Panc1 (cell line): Measurements from ENCODE around the gene KRT7. TPM values are rescaled to one million over a fixed set of nuclear protein-coding genes. Genes with fewer than 3 reads are reported as not detected.

ENCODE experiments used
- ATAC-seq: fragments of 200-7000 bp; cut with Tn5 transposase; 2 replicates; pipeline ENCODE4 v1.9.1; 2020; ENCODE audit warnings: mild to moderate bottlenecking, moderate library complexity
- BruUV-seq: library from RNA; stranded (reverse); fragments of 400-500 nt; replicated peaks from 2 replicates; lab custom pipeline; 2021; lab: Mats Ljungman, UMichigan
- CTCF ChIA-PET: fragments of 300-600 bp; sonication (Branson Sonifier 250); formaldehyde crosslinking; loops from one replicate; lab custom pipeline; 2022; ENCODE audit warnings: antibody characterized with exemption; lab: Charles Lee
- POLR2A ChIA-PET: fragments of 300-600 bp; sonication (Branson Sonifier 250); formaldehyde crosslinking; loops from one replicate; lab custom pipeline; 2022; ENCODE audit warnings: antibody characterized with exemption; lab: Charles Lee
- DNase-seq: peaks from one replicate; pipeline ENCODE4 v3.0.0-alpha.2; 2010; ENCODE audit warnings: low read depth, low spot score
- H3K27ac ChIP-seq: 2 replicates; pipeline ENCODE4 v1.5.1; 2011; ENCODE audit warnings: mild to moderate bottlenecking, low read length, inconsistent platforms
- H3K27me3 ChIP-seq: fragments of 200-500 bp; sonication (Bioruptor generic); 2 replicates; pipeline ENCODE4 v1.6.0; 2014; ENCODE audit warnings: low read length, inconsistent platforms; ENCODE audit not compliant: control insufficient read depth, insufficient read depth
- H3K36me3 ChIP-seq: fragments of 200-500 bp; sonication (Bioruptor generic); 2 replicates; pipeline ENCODE4 v1.5.1; 2014; ENCODE audit warnings: inconsistent platforms, mild to moderate bottlenecking, low read length, moderate library complexity; ENCODE audit not compliant: control insufficient read depth, insufficient read depth
- H3K4me1 ChIP-seq: 2 replicates; pipeline ENCODE4 v1.5.1; 2011; ENCODE audit warnings: inconsistent platforms, mild to moderate bottlenecking, low read length, moderate library complexity; ENCODE audit not compliant: control insufficient read depth, insufficient read depth
- H3K4me3 ChIP-seq, 2 experiments: 2 replicates each; pipeline ENCODE4 v1.5.1; 2011 to 2012; ENCODE audit warnings: low read depth in 2 of 2, low read length in 2 of 2, mild to moderate bottlenecking in 2 of 2, inconsistent platforms in 1 of 2, moderate library complexity in 1 of 2
- H3K9me3 ChIP-seq: fragments of 200-500 bp; sonication (Bioruptor generic); 2 replicates; pipeline ENCODE4 v1.5.1; 2014; ENCODE audit warnings: low read depth, mild to moderate bottlenecking, inconsistent platforms, low read length, moderate library complexity; ENCODE audit not compliant: control insufficient read depth, insufficient read depth
- CTCF ChIP-seq: fragments of 450-650 bp; IDR thresholded peaks from 2 replicates; pipeline ENCODE4 v1.5.1; 2017; ENCODE audit warnings: mild to moderate bottlenecking
- POLR2AphosphoS5 ChIP-seq: IDR thresholded peaks from 2 replicates; pipeline ENCODE4 v1.6.1; 2012; ENCODE audit warnings: mild to moderate bottlenecking, low read depth, low read length, moderate library complexity
- REST ChIP-seq, 2 experiments: IDR thresholded peaks; 2 replicates each; pipeline ENCODE4 v1.6.1; 2011 to 2012; ENCODE audit warnings: low read depth in 2 of 2, control low read depth in 1 of 2, low read length in 1 of 2, mild to moderate bottlenecking in 1 of 2, moderate library complexity in 1 of 2; ENCODE audit not compliant: insufficient read depth in 1 of 2
- SIN3A ChIP-seq: IDR thresholded peaks from 2 replicates; pipeline ENCODE4 v1.6.1; 2012; ENCODE audit warnings: low read depth, mild to moderate bottlenecking, low read length, moderate library complexity, borderline replicate concordance; ENCODE audit not compliant: insufficient read depth
- TCF7L2 ChIP-seq: IDR thresholded peaks from 2 replicates; pipeline ENCODE4 v1.6.1; 2011; ENCODE audit warnings: mild to moderate bottlenecking, low read depth, low read length, inconsistent platforms
- in situ Hi-C: cut with HindIII; loops from 2 replicates; pipeline ENCODE4 v1.10.0; 2016; ENCODE audit warnings: low sequenced_read_pairs, low pct_unique_long_range_greater_than_20kb
- intact Hi-C: fragments of 100-400 bp; cut with micrococcal nuclease; formaldehyde crosslinking; loops from one replicate; pipeline ENCODE4 v1.10.0; 2022; ENCODE audit not compliant: unreplicated experiment
- total RNA-seq: library from RNA; stranded (reverse); gene quantifications from one replicate; pipeline ENCODE4 v1.2.1, GENCODE V29; 2021; ENCODE audit not compliant: unreplicated experiment

The KRT7 gene
- total RNA-seq, 1 experiment from 2014 or later = 16.8 TPM

DNA sequence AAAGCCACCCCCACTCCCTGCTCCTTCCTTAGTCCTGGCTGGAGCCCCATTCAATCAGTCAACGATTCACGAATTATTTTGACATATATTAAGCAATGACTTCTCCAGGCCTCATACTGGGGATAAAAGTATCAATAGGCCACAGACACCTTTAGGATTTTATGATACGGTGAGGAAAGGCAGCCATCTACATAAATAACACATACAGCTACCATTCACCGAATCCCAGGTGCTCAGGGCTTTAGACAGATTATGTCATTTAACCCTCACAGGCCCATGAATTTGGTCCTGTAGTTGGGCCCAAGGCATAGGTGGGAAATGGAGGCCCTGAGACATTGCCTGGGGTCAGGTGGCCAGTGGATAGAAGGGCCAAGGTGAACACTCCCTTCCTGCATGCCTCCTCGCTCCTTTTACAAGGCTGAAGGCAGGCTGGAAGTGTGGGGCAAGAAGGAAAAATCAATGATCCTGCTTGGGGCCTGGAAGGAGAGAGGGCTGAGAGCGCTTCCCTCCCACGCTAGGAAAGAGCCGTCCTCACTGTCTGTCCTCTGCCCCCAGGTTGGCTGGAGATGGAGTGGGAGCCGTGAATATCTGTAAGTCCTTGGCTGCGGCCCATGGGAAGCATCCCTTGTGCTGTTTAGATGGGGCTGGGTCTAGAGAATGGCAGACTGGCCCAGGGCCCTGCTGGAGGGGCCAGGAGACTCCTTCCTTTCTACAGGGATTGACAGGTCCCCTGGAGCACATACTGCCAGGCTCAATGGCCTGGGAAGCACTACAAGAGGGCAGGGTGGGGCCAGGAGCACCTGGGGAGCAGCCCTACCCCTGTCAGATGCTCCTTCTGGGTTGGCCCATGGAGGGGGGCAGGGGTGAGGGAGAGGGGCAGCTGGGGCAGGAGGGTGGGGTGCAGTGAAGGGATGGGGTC, 14.8 kb downstream of the KRT7 start:
- no peak for DNase-seq
- peak overlapping the region; percentile 78 for H3K27ac ChIP-seq
- H3K27me3 ChIP-seq = no peaks in the 10 kb centered on the region
- H3K9me3 ChIP-seq = no peaks in the 10 kb centered on the region
- BruUV-seq = no TSS peak
- no peak for ATAC-seq
- H3K36me3 ChIP-seq = no peaks in the 10 kb centered on the region
- TF ChIP-seq CTCF (no peak), REST (IDR thresholded peaks at IDR 0.05; ENCODE audit: insufficient read depth in 1 of 2, low read depth in 2 of 2, low read length in 1 of 2) (no peak), POLR2AphosphoS5 (no peak), SIN3A (no peak), TCF7L2 (no peak)
- intact Hi-C loops = no loop called here
- POLR2A ChIA-PET = interaction anchor here (0.6 kb wide), 1 partner anchor 210 kb away, joined by 3 read pairs; no protein-coding TSS in a partner anchor
- CTCF ChIA-PET = interaction anchor here (0.6 kb wide), 1 partner anchor 44 kb away, joined by 4 read pairs; no protein-coding TSS in a partner anchor
- peaks cover 69% of the 10 kb centered on the region for H3K4me1 ChIP-seq
- in situ Hi-C loops = no loop called here
- H3K4me3 ChIP-seq = peak overlapping the region in 1 of 2 experiments; percentile 10; a peak in 1 of 4 replicates

DNA sequence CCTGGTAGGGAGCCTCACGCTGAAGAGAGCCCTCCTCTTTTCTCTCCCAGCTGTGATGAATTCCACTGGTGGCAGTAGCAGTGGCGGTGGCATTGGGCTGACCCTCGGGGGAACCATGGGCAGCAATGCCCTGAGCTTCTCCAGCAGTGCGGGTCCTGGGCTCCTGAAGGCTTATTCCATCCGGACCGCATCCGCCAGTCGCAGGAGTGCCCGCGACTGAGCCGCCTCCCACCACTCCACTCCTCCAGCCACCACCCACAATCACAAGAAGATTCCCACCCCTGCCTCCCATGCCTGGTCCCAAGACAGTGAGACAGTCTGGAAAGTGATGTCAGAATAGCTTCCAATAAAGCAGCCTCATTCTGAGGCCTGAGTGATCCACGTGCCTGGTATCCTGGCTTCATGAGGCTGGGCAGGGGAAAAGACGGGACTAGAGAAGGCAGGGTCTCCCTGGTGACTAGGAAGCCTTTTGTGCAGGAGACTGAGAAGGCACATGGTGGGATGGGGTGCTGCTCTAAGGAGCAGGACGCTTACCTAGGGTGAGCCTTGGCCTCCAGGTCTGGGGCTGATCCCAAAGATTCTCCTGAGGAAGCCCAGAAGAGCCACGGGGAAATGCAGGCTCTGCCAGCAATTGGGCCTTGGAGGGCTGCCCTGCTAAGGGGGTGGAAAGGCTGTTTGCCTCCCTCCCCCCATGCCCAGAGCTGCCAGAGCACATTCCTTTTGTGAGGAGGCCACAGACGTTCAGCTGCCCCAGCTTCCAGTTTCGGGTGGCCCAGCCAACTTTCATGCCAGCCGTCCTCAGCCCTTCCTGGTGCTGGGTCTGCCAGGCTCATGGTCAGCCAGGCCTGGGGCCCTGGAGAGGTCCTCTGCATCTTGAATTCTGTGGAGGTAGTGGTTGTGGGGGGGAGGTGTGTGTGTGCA, 15.8 kb downstream of the KRT7 start:
- no peak for TF ChIP-seq SIN3A
- TF ChIP-seq CTCF = no peak
- TF ChIP-seq POLR2AphosphoS5 = no peak
- no peak for TF ChIP-seq TCF7L2
- no peak for TF ChIP-seq REST (IDR thresholded peaks at IDR 0.05; ENCODE audit: insufficient read depth in 1 of 2, low read depth in 2 of 2, low read length in 1 of 2)
- no peaks in the 10 kb centered on the region for H3K36me3 ChIP-seq
- intact Hi-C loops = no loop called here
- H3K9me3 ChIP-seq = no peaks in the 10 kb centered on the region
- H3K4me3 ChIP-seq = no peak overlapping the region
- peak overlapping the region; percentile 78 for H3K27ac ChIP-seq
- BruUV-seq = no TSS peak
- CTCF ChIA-PET = no interaction called here
- H3K27me3 ChIP-seq = no peaks in the 10 kb centered on the region
- POLR2A ChIA-PET = no interaction called here
- peaks cover 60% of the 10 kb centered on the region for H3K4me1 ChIP-seq
- in situ Hi-C loops = no loop called here
- DNase-seq = no peak
- ATAC-seq = no peak
